SU-DHL-6 (cell line): Measurements from ENCODE around the gene GPC1.

Experiments
- CTCF ChIP-seq: fragments of 200-600 bp; sonication (generic); IDR thresholded peaks from one replicate; pipeline ENCODE4 v1.5.1; 2017; ENCODE audit warnings: antibody characterized with exemption, mild to moderate bottlenecking, low read length, moderate library complexity; ENCODE audit not compliant: insufficient read depth, poor library complexity, severe bottlenecking
- EZH2phosphoT487 ChIP-seq: fragments of 200-600 bp; sonication (generic), shearing (Covaris generic); conservative IDR thresholded peaks from 2 replicates; pipeline ENCODE4 v1.6.1; 2018; ENCODE audit warnings: mild to moderate bottlenecking, antibody characterized with exemption, low read length, moderate library complexity, mixed read lengths

- TF ChIP-seq CTCF (no peak), EZH2phosphoT487 (no peak)
These were observed 70.4 kb downstream of the GPC1 start for GRCh38 chr2:240505910-240506309.
